HEK293 (cell line): ENCODE results near the gene GSC2.

Experiments used
- EGR2 ChIP-seq: fragments of 450-650 bp; formaldehyde crosslinking; IDR thresholded peaks from 2 replicates; pipeline ENCODE4 v1.5.1; 2016; ENCODE audit warnings: low read depth, missing biosample characterization, missing genetic modification characterization
- GLIS1 ChIP-seq: fragments of 450-650 bp; formaldehyde crosslinking; IDR thresholded peaks from 2 replicates; pipeline ENCODE4 v1.5.1; 2016; ENCODE audit warnings: missing biosample characterization, missing genetic modification characterization
- KLF1 ChIP-seq: fragments of 450-650 bp; formaldehyde crosslinking; IDR thresholded peaks from 2 replicates; pipeline ENCODE4 v1.5.1; 2016; ENCODE audit warnings: missing biosample characterization, missing genetic modification characterization
- MEIS1 ChIP-seq: sonication (generic); formaldehyde crosslinking; IDR thresholded peaks from 2 replicates; pipeline ENCODE4 v1.8.1; 2022; ENCODE audit warnings: missing genetic modification reagents, mild to moderate bottlenecking, borderline replicate concordance
- ZFHX2 ChIP-seq: fragments of 450-650 bp; formaldehyde crosslinking; conservative IDR thresholded peaks from 2 replicates; pipeline ENCODE4 v1.5.1; 2016; ENCODE audit warnings: missing biosample characterization, missing genetic modification characterization
- ZFP69B ChIP-seq: fragments of 450-650 bp; formaldehyde crosslinking; IDR thresholded peaks from 2 replicates; pipeline ENCODE4 v1.5.1; 2016; ENCODE audit warnings: missing biosample characterization, missing genetic modification characterization
- ZNF10 ChIP-seq: fragments of 450-650 bp; formaldehyde crosslinking; IDR thresholded peaks from 2 replicates; pipeline ENCODE4 v1.5.1; 2017; ENCODE audit warnings: missing biosample characterization, missing genetic modification characterization
- ZNF146 ChIP-seq: fragments of 450-650 bp; formaldehyde crosslinking; IDR thresholded peaks from 2 replicates; pipeline ENCODE4 v1.5.1; 2016; ENCODE audit warnings: missing biosample characterization, missing genetic modification characterization
- ZNF2 ChIP-seq: fragments of 450-650 bp; formaldehyde crosslinking; IDR thresholded peaks from 2 replicates; pipeline ENCODE4 v1.5.1; 2016; ENCODE audit warnings: missing biosample characterization, missing genetic modification characterization
- ZNF248 ChIP-seq: fragments of 450-650 bp; formaldehyde crosslinking; IDR thresholded peaks from 2 replicates; pipeline ENCODE4 v1.5.1; 2017; ENCODE audit warnings: missing biosample characterization, missing genetic modification characterization
- ZNF311 ChIP-seq: fragments of 450-650 bp; formaldehyde crosslinking; IDR thresholded peaks from 2 replicates; pipeline ENCODE4 v1.5.1; 2017; ENCODE audit warnings: missing biosample characterization, missing genetic modification characterization, borderline replicate concordance
- ZNF335 ChIP-seq: fragments of 450-650 bp; formaldehyde crosslinking; conservative IDR thresholded peaks from 2 replicates; pipeline ENCODE4 v1.5.1; 2016; ENCODE audit warnings: missing biosample characterization, missing genetic modification characterization
- ZNF350 ChIP-seq: fragments of 450-650 bp; formaldehyde crosslinking; IDR thresholded peaks from 2 replicates; pipeline ENCODE4 v1.5.0; 2017; ENCODE audit warnings: missing biosample characterization, mild to moderate bottlenecking, missing genetic modification characterization
- ZNF664 ChIP-seq: fragments of 450-650 bp; formaldehyde crosslinking; IDR thresholded peaks from 2 replicates; pipeline ENCODE4 v1.5.1; 2016; ENCODE audit warnings: missing biosample characterization, missing genetic modification characterization
- ZNF670 ChIP-seq: fragments of 450-650 bp; formaldehyde crosslinking; IDR thresholded peaks from 2 replicates; pipeline ENCODE4 v1.5.1; 2016; ENCODE audit warnings: missing biosample characterization, missing genetic modification characterization, low read depth
- ZNF776 ChIP-seq: fragments of 450-650 bp; formaldehyde crosslinking; IDR thresholded peaks from 2 replicates; pipeline ENCODE4 v1.5.0; 2017; ENCODE audit warnings: missing biosample characterization, missing genetic modification characterization, borderline replicate concordance
- ZNF791 ChIP-seq: fragments of 450-650 bp; formaldehyde crosslinking; IDR thresholded peaks from 2 replicates; pipeline ENCODE4 v1.5.1; 2016; ENCODE audit warnings: missing biosample characterization, missing genetic modification characterization
- ZNF792 ChIP-seq: fragments of 450-650 bp; formaldehyde crosslinking; IDR thresholded peaks from 2 replicates; pipeline ENCODE4 v1.5.1; 2016; ENCODE audit warnings: missing biosample characterization, missing genetic modification characterization
- ZSCAN23 ChIP-seq: fragments of 450-650 bp; formaldehyde crosslinking; IDR thresholded peaks from 2 replicates; pipeline ENCODE4 v1.5.1; 2016; ENCODE audit warnings: missing biosample characterization, missing genetic modification characterization
- TF ChIP-seq, protein P1 (sequence below): fragments of 450-650 bp; formaldehyde crosslinking; IDR thresholded peaks from 2 replicates; pipeline ENCODE4 v1.5.1; 2016; ENCODE audit warnings: missing biosample characterization, missing genetic modification characterization
- TF ChIP-seq, protein P2 (sequence below): fragments of 450-650 bp; formaldehyde crosslinking; IDR thresholded peaks from 2 replicates; pipeline ENCODE4 v1.5.1; 2016; ENCODE audit warnings: missing biosample characterization, missing genetic modification characterization
- TF ChIP-seq, protein P3 (sequence below): fragments of 450-650 bp; formaldehyde crosslinking; IDR thresholded peaks from 2 replicates; pipeline ENCODE4 v1.5.1; 2016; ENCODE audit warnings: missing biosample characterization, missing genetic modification characterization, borderline replicate concordance
- TF ChIP-seq, protein P4 (sequence below): fragments of 450-650 bp; formaldehyde crosslinking; IDR thresholded peaks from 2 replicates; pipeline ENCODE4 v1.5.1; 2016; ENCODE audit warnings: missing biosample characterization, missing genetic modification characterization
- TF ChIP-seq, protein P5 (sequence below): fragments of 450-650 bp; formaldehyde crosslinking; conservative IDR thresholded peaks from 2 replicates; pipeline ENCODE4 v1.5.1; 2016; ENCODE audit warnings: low read depth, missing biosample characterization, missing genetic modification characterization
- TF ChIP-seq, protein P6 (sequence below): fragments of 450-650 bp; formaldehyde crosslinking; IDR thresholded peaks from 2 replicates; pipeline ENCODE4 v1.5.1; 2016; ENCODE audit warnings: missing biosample characterization, missing genetic modification characterization

Gene GSC2

DNA sequence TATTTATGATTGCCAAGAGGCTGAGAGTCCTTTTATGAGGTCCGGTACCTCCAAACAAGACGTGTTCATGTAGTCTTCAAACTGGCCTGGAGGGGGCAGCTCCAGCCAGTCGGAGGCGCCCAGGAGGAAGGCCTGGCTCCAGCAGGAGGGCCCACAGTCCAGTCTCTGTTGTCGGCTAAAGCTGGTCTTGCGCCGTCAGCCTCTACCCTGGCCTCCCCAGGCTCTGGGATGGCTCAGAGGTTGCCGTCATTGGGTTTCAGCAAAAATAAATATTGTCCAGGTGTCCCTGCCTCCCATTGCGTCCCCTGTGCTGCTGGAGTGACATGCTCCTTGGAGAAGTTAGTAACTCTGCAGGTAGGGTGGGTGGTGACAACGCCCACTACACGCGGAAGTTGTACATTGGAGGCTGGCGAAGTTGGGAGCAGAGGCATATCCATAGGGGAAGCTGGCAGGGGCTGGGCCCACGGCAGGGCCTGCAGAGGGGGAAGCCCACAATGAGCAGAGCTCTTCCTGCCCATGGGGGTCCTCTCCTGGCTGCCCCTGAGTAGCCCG, 29.5 kb upstream of the GSC2 start (continued):
- no peak for TF ChIP-seq ZNF792 (tag by site-specific recombination)
- TF ChIP-seq, protein P1, sequence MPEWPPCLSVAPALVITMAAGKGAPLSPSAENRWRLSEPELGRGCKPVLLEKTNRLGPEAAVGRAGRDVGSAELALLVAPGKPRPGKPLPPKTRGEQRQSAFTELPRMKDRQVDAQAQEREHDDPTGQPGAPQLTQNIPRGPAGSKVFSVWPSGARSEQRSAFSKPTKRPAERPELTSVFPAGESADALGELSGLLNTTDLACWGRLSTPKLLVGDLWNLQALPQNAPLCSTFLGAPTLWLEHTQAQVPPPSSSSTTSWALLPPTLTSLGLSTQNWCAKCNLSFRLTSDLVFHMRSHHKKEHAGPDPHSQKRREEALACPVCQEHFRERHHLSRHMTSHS, result no peak
- no peak for TF ChIP-seq ZNF350 (tag by site-specific recombination)
- TF ChIP-seq ZNF146, result no peak
- TF ChIP-seq, protein P2, sequence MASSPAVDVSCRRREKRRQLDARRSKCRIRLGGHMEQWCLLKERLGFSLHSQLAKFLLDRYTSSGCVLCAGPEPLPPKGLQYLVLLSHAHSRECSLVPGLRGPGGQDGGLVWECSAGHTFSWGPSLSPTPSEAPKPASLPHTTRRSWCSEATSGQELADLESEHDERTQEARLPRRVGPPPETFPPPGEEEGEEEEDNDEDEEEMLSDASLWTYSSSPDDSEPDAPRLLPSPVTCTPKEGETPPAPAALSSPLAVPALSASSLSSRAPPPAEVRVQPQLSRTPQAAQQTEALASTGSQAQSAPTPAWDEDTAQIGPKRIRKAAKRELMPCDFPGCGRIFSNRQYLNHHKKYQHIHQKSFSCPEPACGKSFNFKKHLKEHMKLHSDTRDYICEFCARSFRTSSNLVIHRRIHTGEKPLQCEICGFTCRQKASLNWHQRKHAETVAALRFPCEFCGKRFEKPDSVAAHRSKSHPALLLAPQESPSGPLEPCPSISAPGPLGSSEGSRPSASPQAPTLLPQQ, result peak; percentile 98
- no peak for TF ChIP-seq KLF1 (tag by site-specific recombination)
- TF ChIP-seq ZNF776 (tag by site-specific recombination), result no peak
- TF ChIP-seq ZNF791, result no peak
- TF ChIP-seq MEIS1 (CRISPR knock-in tag), result no peak
- no peak for TF ChIP-seq ZNF670
- no peak for TF ChIP-seq ZNF311 (tag by site-specific recombination)
- TF ChIP-seq, protein P3, sequence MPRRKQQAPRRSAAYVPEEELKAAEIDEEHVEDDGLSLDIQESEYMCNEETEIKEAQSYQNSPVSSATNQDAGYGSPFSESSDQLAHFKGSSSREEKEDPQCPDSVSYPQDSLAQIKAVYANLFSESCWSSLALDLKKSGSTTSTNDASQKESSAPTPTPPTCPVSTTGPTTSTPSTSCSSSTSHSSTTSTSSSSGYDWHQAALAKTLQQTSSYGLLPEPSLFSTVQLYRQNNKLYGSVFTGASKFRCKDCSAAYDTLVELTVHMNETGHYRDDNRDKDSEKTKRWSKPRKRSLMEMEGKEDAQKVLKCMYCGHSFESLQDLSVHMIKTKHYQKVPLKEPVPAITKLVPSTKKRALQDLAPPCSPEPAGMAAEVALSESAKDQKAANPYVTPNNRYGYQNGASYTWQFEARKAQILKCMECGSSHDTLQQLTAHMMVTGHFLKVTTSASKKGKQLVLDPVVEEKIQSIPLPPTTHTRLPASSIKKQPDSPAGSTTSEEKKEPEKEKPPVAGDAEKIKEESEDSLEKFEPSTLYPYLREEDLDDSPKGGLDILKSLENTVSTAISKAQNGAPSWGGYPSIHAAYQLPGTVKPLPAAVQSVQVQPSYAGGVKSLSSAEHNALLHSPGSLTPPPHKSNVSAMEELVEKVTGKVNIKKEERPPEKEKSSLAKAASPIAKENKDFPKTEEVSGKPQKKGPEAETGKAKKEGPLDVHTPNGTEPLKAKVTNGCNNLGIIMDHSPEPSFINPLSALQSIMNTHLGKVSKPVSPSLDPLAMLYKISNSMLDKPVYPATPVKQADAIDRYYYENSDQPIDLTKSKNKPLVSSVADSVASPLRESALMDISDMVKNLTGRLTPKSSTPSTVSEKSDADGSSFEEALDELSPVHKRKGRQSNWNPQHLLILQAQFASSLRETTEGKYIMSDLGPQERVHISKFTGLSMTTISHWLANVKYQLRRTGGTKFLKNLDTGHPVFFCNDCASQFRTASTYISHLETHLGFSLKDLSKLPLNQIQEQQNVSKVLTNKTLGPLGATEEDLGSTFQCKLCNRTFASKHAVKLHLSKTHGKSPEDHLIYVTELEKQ (tag by site-specific recombination), result no peak
- TF ChIP-seq ZNF248 (tag by site-specific recombination), result no peak
- TF ChIP-seq ZNF664 (tag by site-specific recombination), result no peak
- TF ChIP-seq ZSCAN23, result no peak
- TF ChIP-seq ZFP69B (tag by site-specific recombination), result peak; percentile 98
- TF ChIP-seq, protein P4, sequence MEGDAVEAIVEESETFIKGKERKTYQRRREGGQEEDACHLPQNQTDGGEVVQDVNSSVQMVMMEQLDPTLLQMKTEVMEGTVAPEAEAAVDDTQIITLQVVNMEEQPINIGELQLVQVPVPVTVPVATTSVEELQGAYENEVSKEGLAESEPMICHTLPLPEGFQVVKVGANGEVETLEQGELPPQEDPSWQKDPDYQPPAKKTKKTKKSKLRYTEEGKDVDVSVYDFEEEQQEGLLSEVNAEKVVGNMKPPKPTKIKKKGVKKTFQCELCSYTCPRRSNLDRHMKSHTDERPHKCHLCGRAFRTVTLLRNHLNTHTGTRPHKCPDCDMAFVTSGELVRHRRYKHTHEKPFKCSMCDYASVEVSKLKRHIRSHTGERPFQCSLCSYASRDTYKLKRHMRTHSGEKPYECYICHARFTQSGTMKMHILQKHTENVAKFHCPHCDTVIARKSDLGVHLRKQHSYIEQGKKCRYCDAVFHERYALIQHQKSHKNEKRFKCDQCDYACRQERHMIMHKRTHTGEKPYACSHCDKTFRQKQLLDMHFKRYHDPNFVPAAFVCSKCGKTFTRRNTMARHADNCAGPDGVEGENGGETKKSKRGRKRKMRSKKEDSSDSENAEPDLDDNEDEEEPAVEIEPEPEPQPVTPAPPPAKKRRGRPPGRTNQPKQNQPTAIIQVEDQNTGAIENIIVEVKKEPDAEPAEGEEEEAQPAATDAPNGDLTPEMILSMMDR, result peak; percentile 76
- peak; percentile 55; the same call in 1 of the 2 replicates for TF ChIP-seq ZFHX2
- no peak for TF ChIP-seq ZNF10
- TF ChIP-seq ZNF2 (tag by site-specific recombination), result peak; percentile 76
- 0 out of 2 replicates have a peak, but pooled peaks have one; percentile 6 for TF ChIP-seq GLIS1
- peak; percentile 46; the same call in 1 of the 2 replicates for TF ChIP-seq EGR2 (tag by site-specific recombination)
- TF ChIP-seq, protein P5, sequence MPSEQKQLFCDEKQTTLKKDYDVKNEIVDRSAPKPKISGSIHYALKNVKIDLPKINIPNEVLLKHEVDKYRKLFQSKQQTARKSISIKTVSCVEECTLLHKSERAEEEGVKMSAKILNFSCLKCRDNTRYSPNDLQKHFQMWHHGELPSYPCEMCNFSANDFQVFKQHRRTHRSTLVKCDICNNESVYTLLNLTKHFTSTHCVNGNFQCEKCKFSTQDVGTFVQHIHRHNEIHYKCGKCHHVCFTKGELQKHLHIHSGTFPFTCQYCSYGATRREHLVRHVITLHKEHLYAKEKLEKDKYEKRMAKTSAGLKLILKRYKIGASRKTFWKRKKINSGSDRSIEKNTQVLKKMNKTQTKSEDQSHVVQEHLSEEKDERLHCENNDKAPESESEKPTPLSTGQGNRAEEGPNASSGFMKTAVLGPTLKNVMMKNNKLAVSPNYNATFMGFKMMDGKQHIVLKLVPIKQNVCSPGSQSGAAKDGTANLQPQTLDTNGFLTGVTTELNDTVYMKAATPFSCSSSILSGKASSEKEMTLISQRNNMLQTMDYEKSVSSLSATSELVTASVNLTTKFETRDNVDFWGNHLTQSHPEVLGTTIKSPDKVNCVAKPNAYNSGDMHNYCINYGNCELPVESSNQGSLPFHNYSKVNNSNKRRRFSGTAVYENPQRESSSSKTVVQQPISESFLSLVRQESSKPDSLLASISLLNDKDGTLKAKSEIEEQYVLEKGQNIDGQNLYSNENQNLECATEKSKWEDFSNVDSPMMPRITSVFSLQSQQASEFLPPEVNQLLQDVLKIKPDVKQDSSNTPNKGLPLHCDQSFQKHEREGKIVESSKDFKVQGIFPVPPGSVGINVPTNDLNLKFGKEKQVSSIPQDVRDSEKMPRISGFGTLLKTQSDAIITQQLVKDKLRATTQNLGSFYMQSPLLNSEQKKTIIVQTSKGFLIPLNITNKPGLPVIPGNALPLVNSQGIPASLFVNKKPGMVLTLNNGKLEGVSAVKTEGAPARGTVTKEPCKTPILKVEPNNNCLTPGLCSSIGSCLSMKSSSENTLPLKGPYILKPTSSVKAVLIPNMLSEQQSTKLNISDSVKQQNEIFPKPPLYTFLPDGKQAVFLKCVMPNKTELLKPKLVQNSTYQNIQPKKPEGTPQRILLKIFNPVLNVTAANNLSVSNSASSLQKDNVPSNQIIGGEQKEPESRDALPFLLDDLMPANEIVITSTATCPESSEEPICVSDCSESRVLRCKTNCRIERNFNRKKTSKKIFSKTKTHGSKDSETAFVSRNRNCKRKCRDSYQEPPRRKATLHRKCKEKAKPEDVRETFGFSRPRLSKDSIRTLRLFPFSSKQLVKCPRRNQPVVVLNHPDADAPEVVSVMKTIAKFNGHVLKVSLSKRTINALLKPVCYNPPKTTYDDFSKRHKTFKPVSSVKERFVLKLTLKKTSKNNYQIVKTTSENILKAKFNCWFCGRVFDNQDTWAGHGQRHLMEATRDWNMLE (tag by site-specific recombination), result no peak
- TF ChIP-seq, protein P6, sequence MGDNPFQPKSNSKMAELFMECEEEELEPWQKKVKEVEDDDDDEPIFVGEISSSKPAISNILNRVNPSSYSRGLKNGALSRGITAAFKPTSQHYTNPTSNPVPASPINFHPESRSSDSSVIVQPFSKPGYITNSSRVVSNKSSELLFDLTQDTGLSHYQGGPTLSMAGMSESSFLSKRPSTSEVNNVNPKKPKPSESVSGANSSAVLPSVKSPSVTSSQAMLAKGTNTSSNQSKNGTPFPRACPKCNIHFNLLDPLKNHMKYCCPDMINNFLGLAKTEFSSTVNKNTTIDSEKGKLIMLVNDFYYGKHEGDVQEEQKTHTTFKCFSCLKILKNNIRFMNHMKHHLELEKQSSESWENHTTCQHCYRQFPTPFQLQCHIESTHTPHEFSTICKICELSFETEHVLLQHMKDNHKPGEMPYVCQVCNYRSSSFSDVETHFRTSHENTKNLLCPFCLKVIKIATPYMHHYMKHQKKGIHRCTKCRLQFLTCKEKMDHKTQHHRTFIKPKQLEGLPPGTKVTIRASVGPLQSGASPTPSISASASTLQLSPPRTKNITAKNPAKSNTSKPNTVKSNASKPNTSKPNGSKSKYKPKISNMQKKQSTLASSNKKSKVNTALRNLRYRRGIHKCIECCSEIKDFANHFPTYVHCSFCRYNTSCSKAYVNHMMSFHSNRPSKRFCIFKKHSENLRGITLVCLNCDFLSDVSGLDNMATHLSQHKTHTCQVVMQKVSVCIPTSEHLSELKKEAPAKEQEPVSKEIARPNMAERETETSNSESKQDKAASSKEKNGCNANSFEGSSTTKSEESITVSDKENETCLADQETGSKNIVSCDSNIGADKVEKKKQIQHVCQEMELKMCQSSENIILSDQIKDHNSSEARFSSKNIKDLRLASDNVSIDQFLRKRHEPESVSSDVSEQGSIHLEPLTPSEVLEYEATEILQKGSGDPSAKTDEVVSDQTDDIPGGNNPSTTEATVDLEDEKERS (tag by site-specific recombination), result no peak
- TF ChIP-seq ZNF335 (tag by site-specific recombination), result peak; percentile 99
